GM18505 (cell line): ENCODE measurements around the gene WDR37.

ENCODE experiments used
- ATAC-seq: cut with Tn5 transposase; IDR thresholded peaks from one replicate; pipeline ENCODE4 v1.9.1; 2021; ENCODE audit not compliant: unreplicated experiment
- POLR2A ChIP-seq: IDR thresholded peaks from 4 replicates; pipeline ENCODE4 v1.6.1; 2011; ENCODE audit warnings: borderline replicate concordance; ENCODE audit not compliant: insufficient read depth, insufficient read length; ENCODE audit errors: extremely low read depth

Gene WDR37

GRCh38 chr10:1121271-1121970 lies 65.2 kb downstream of the WDR37 start:
- no peak for ATAC-seq
- TF ChIP-seq POLR2A, result no peak

GRCh38 chr10:1122349-1122748 lies 66.2 kb downstream of the WDR37 start:
- ATAC-seq, result no peak
- no peak for TF ChIP-seq POLR2A

- ATAC-seq, result no peak
- no peak for TF ChIP-seq POLR2A
Measured at GRCh38 chr10:1123198-1123597, 67.0 kb downstream of the WDR37 start.

- TF ChIP-seq POLR2A, result no peak
- no peak for ATAC-seq
Measured at GRCh38 chr10:1123972-1124371, 67.8 kb downstream of the WDR37 start.

- no peak for TF ChIP-seq POLR2A
- no peak for ATAC-seq
Measured at GRCh38 chr10:1124796-1125195, 68.6 kb downstream of the WDR37 start.

GRCh38 chr10:1126461-1126860 lies 70.3 kb downstream of the WDR37 start:
- TF ChIP-seq POLR2A, result no peak

GRCh38 chr10:1127629-1128028 lies 71.4 kb downstream of the WDR37 start:
- ATAC-seq, result no peak
- TF ChIP-seq POLR2A, result no peak

More at GRCh38 chr10:1126461-1126860, 70.3 kb downstream of the WDR37 start:
- no peak for ATAC-seq

- ATAC-seq, result no peak
- TF ChIP-seq POLR2A, result no peak
Measured at GRCh38 chr10:1128115-1128514, 71.9 kb downstream of the WDR37 start.

GRCh38 chr10:1128649-1129048 lies 72.5 kb downstream of the WDR37 start:
- ATAC-seq, result no peak
- no peak for TF ChIP-seq POLR2A

GRCh38 chr10:1130226-1130625 lies 74.0 kb downstream of the WDR37 start:
- no peak for ATAC-seq
- no peak for TF ChIP-seq POLR2A

GRCh38 chr10:1130995-1131790 lies 75.0 kb downstream of the WDR37 start:
- no peak for ATAC-seq
- no peak for TF ChIP-seq POLR2A

GRCh38 chr10:1132584-1132983 lies 76.4 kb downstream of the WDR37 start:
- no peak for TF ChIP-seq POLR2A
- ATAC-seq, result no peak

GRCh38 chr10:1133495-1134045 lies 77.4 kb downstream of the WDR37 start:
- TF ChIP-seq POLR2A, result no peak
- ATAC-seq, result no peak

GRCh38 chr10:1134156-1134555 lies 78.0 kb downstream of the WDR37 start:
- TF ChIP-seq POLR2A, result no peak
- ATAC-seq, result no peak
